GM18499 (cell line): ENCODE measurements around the gene PDLIM7.
"Not testable (repeated sequence)": the region's sequence is repeated elsewhere in the genome, so short reads cannot be mapped to it uniquely, and the experiment has no call there.

Experiments used
- ATAC-seq: cut with Tn5 transposase; IDR thresholded peaks from one replicate; pipeline ENCODE4 v1.9.1; 2021; ENCODE audit warnings: moderate number of reproducible peaks; ENCODE audit not compliant: insufficient read depth, unreplicated experiment

PDLIM7 gene

DNA sequence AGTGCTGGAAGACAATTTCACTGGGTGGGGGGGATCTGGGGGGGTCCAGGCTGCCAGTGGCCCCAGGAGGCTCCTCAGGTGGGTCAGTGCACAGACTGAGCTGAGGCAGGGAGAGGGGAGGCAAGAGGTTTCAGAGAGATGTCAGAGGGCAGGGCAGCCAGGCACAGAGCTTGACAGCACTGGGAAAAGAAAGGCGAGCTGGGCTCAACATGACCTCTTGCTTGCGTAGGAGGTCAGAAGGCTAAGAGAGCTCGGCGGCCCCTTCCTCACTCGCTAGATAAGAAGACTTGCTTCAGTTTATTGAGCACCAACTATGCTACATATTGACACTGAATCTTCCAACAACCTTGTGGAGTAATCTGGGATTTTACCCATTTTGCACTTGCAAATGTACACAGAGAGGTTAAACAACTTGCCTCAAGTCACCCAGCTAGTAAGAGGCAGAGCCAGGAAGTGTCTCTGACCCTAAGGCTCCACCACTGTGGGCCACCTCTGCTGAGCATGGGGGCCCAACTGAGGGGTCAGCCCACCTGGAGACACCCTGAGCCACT is 3.5 kb downstream of the PDLIM7 start:
- no peak for ATAC-seq

DNA sequence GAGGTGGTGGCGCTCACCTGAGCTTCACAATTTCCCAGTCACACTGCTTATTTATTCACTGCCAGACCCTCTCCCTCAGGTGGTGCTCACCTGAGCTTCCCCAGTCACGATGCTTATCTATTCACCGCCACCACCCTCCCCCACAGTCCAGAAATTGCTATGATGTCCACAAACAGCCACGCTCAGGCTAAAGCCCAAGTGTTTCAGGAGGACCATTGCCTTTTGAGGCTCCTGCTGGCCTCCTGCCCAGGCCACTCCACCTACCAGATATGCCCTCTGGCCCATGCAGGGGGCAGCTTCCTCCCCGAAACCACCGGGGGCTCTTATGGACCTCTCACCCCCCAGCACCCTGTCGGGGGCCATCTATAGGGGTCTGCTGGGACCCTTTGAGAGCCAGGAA is 4.6 kb downstream of the PDLIM7 start:
- no peak for ATAC-seq

DNA sequence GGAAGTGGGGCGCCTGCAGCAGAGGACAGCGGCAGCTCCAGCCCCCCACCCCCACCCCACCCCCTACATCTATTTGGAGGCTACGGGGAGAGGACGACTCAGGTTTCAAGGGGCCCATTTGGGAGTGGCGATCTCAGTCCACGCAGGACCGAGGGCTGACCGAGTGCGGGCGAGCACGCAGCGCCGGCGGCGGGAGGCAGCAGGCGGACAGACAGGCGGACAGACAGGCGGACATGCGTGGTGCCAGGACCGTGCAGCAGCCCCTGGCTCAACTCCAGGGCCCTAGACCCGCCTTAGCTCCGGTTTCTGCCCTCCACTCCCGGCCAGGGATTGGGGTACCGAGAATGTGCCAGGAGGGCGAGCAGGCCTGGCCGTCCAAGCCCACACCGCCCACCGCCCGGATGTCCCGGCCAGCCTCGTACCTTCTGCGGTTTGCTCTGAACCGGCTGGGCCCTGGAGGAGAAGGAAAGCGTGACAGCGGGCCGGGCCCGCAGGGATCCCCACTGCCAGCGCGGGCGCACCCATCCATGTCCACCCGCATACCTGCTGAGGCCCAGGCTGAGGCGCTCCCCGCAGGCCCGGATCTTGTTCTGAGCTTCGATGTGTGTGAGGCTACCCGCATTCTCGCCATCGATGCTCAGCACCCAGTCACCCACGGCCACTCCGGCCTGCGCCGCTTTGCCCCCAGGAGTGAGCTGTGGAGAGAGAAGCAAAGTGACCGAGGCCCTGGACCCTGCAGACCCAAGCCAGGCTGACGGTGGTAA is 5.2 kb downstream of the PDLIM7 start:
- ATAC-seq, result no peak

DNA sequence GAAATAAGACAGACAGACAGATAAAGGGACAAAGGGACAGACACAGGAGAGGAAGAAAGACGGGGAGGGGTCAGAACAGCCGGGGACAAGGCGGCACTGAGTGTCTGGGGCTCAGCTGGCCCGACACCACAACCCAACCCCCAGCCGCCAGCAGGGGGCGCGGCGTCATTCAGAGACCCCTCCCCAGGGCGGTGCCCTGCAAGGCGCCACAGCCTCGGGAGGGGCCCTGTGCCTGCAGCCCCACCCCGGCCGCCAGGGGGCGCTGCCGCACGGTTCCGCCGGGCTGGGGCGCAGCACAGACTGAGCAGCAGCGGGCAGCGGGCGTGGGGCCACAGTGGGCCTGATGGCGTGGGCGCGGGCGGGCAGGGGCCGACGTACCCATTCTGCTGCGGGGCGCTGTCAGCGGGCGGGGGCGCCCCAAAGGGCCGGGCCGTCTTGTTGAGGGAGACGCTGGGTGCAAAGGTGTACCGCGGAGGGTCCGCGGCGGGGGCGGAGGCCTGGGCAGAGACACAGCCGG is 5.9 kb downstream of the PDLIM7 start:
- no peak for ATAC-seq

DNA sequence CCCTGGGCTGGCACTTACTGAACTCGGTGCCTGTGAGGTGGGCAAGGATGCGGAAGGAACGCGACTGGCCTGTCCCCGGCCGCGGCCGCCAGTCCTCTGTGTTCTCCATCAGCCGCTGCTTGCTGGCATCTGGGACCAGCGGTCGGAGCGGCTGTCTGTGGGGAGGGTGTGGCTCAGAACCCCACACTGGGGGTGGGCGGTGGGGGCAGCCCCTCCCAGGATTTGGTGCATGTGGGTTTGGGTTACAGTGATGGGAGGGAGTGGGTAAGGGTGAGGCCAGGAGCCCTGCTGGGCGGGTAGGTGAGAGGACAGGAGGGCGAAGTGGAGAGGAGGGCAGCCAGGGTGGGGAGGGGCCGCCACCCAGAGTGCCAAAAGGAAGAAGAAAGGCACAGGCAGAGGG is 6.4 kb downstream of the PDLIM7 start:
- no peak for ATAC-seq

DNA sequence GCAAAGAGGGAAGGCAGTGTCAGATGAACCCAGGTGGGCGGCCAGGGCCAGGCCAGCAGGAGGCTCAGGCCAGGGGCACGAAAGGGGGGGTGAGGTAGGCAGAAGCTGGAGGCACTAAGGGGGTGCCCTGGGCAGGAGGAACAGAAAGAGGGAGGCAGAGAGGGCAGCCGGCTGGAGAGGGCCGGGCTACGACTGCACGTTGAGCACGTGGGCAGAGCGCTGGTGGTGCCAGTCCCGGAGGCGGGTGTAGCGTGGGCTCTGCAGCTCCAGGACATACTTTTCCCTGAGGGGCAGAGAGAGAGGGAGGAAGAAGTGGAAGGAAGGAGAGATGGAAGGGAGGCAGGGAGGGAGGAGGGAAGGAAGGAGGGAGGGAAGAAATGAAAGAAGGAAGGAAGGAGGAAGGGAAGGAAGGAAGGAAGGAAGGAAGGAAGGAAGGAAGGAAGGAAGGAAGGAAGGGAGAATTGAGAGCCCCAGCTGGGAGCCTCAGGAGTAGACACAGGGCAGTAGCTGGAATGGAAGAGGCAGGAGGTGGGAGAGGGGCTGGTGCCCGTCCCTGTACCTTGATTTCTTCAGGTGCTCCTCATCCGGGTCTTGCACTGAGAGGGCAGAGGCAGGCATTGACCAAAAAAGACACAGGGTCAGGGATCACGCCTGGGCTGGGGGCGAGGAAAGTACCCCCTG is 7.0 kb downstream of the PDLIM7 start:
- ATAC-seq, result no peak

DNA sequence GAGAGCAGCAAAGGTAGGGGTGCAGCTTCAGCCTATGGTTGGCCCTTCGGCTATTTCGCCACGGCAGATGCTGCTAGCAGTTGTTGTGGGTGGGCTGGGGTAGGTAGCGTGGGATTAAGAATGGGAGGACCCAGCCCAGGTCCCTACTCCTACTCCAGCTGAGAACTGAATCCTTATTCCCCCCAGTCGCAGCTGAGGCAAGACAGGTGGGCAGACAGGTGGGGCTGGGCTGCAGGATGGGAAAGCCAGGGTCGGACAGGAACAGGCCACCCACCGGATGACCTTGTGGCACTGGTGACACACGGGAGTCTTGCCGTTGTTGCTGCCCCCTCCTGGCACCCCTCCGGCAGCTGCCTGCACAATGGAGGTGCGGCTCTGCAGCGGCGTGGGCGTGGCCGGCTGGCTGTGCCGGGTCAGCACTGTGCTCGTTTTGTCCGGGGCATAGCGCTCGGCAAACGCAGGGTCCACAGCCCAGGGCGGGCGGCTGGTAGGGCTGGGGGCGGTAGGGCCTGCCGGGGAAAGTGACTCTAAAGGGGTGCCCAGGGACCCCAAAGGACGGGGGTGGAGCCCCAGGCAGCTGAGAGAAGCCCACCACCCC is 8.2 kb downstream of the PDLIM7 start:
- ATAC-seq, result no peak

DNA sequence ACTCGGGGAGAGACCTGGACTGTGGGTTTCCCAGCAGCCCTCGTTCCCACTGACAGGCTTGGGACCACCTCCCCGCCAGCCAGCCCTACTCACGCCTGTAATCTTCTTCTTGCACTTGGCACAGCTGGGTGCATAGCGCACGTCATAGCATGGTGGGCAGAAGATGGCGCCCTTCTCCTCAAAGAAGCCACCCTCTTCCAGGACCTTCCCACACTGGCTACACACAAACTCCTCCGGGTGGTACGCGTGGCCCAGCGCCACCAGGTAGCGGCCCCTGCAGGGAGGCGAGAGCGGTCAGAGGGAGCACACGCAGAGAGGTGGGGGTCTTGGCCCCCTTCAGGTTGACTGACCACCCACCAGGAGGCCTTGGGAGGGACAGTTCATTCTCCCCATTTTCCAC is 9.4 kb downstream of the PDLIM7 start:
- no peak for ATAC-seq

DNA sequence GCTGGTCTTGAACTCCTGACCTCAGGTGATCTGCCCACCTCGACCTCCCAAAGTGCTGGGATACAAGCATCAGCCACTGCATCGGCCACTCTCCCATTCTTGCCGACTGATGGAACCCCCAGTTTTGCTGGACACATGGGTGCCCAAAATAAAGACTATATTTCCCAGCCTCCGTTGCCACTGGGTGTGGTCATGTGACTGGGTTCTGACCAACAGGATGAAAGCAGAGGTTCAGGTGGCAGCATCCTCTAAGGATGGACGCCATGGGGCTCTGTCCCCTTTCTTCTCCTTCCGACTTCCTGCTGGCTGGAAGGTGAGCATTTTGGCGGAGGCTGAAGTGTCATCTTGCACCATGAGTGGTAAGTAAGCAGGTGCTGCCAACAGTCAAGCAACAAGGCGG is 10.3 kb downstream of the PDLIM7 start:
- ATAC-seq, result no peak

DNA sequence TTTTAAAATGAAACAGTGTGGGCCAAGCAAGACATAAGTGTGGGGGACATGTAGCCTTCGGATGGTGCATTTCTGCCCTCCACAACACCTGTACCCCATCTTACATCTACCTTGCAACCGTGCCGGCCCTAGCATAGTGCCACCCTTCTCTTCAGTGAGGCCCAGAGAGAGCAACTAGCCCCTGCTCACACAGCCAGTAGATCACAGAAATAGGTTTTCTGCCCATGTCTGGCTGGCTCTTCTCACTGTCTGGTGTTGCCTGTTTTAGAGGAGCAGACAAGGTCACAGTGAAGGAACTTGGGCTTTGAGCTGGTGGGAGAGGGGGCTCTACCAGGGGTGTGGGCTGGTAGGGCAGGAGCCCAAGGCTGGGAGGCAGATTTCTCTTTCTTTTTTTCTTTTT is 11.1 kb downstream of the PDLIM7 start:
- no peak for ATAC-seq

DNA sequence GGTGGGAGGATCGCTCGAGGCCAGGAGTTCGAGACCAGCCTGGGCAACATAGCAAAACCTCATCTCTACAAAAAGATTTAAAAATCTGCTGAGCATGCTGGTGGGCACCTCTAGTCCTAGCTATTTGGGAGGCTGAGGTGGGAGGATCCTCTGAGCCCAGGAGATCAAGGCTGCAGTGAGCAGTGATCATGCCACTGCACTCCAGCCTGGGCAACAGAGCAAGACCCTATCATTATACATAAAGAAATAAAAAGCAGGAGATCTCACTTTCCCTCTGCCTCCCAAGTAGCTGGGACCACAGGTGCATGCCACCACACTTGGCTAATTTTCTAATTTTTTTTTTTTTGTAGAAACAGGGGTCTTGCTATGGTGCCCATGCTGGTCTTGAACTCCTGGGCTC is 11.7 kb downstream of the PDLIM7 start:
- not testable (repeated sequence) for ATAC-seq

DNA sequence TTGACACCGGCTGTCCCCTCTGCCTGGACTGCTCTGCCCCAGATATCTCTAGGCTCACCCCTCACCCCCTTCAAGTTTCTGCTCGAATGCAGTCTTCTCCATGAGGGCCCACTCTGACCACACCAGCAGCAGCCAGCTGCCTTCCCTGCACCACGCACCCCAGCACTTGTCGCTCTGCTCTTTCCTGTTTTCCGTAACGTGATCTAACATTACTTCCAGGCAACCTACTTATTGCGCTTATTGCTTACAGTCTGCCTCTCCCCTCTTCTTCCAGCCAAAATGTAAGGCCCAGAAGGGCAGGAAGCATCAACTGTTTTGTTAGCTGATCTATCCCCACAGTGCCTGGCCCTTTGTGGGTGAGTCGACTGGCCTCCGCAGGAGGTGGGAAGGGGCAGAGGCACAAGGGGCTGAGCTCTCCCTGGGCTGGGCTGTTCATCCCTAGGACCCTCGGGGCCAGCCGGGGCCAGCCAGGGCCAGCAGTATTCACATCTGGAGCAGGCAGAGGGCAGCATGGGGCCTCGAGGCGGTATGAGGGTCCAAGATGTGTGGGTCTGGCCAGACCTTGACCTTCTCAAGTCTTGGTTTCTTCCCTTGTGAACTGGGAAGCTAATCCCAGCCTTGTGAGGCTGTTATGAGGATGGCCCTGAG is 12.4 kb downstream of the PDLIM7 start:
- ATAC-seq, result no peak

DNA sequence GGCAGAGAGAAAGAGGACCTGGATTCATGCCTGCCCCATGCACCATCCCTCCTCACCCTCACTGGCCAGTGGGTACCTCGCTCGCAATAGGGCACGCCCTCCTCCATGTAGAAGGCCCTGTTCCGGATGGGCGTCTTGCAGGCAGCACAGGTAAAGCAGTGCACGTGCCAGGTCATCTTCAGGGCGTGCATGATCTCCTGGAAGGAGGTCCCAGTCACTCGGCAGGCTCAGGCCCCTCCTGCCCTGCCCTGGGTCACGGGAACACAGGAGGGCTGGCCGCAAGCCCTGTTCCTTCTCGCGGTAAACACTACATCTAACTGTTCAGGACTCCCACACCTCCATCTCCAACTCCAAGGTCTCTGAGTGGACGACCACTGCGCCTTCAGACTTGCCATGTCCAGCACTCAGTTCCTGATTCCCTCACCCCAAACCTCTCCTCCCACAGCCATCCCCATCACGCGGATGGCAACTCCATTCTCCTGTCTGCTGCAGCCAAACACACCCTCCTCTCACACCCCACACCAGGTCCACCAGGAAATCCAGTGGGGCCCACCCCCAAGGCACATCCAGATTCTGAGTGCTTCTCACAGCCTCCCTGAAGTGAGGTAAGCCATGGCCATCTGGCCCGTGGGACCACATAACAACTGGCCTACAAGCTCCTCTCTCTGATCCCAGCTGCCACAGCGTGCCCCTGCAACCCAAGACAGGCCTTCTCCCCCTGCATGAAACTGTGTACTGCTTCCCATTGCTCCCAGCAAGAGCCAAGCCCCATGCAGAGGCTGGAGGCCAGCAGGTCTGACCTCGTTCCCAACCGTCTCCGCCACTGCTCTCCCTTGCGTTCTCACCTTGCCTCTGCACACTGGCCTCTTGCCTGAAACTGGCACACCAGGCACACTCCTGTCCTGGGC is 13.2 kb downstream of the PDLIM7 start:
- no peak for ATAC-seq

DNA sequence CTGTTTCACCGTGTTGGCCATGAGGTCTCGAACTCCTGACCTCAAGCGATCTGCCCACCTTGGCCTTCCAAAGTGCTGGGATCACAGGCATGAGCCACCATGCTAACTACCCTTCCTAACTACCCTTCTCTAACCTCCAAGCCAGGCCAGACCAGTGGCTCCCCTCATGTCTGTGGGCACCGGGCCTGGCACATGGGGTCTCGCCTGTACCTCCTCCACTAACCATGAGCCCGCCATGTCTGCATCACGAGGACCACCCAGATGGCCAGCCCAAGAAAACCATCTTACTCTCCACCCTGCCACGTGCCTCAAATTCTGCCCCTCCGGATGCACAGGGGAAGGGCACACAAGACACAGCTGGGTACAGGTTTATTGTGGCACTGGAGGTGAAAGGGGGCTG is 14.4 kb downstream of the PDLIM7 start:
- ATAC-seq, result no peak

DNA sequence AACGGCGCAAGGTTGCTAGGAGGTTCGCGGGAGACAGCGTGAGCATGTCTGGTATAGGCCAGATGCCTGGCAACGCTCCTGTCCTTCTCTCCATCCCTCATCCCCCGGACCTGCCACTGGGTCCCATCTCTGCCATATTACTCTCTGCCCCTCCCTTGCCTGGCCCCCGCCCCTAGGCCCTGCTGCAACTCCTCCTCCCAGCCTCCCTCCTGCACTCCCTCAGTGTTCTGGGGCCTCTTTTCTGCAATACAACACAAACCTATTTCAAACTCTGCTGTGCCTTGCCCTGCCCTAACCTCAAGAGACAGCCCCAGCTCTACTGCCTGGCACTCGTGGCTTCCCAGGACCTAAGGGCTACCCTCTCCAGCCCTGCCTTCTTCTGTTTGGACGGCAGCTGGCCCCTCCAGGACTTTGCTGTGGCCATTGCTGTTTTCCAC is 15.0 kb downstream of the PDLIM7 start:
- ATAC-seq, result no peak

DNA sequence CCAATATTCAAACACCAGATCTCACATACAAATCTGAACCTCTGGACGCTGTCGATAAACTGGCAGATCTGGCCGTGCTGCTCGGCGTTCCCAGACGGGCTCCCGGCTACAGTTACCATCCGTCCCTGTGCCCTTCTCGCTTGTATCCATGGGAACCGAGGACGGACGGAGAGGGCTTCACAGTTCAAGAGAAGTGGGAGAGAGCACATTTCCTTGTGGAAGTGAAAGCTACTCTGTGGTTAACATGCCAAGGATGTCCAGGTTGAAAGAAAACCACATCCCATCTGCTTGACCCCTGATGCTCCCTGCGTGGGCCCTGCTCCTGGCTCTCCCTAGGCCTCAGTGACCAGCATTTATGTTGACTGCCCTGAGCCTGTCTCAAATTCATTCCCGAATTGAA is 17.6 kb downstream of the PDLIM7 start:
- ATAC-seq, result no peak

DNA sequence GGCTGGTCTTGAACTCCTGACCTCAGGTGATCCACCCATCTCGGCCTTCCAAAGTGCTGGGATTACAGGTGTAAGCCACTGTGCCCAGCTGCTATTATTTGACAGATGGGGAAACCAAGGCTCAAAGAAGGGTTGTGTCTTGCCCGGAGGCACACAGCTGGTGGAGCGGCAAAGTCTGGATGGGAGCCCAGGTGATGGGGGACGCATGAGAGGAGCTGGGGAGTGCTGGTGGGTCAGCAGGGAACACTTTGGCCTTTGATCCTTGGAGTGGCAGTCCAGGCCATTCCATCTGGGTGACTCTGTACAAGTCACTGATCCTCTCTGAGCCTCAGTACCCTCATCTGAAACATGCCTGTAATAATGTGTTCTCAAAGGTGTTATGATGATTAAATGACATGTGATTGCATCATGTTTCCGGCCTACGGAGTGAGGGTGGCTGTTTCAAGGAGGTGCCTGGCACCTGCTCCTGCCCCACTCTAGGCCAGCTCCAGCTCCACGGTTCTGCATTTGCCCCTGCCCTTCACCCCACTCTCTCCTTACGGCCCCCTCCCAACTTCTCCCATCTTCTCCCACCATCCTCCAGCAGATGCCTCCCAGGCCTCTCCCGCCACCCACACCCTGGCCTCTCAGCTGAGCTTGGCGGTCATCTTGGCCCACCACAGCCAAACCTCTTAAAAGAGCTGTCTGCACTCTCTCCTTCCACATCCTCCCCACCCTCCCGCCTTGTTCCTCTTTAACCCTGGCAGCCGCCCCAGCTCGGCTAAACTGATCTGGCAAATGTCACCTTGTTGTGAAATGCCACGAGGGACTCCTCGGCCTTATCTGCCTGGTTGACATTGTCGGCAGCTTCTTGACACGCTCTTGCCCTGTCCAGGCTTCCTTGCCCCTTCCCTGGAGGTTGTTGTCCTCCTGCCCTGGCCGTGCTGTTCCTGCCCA is 18.4 kb downstream of the PDLIM7 start:
- ATAC-seq, result no peak

DNA sequence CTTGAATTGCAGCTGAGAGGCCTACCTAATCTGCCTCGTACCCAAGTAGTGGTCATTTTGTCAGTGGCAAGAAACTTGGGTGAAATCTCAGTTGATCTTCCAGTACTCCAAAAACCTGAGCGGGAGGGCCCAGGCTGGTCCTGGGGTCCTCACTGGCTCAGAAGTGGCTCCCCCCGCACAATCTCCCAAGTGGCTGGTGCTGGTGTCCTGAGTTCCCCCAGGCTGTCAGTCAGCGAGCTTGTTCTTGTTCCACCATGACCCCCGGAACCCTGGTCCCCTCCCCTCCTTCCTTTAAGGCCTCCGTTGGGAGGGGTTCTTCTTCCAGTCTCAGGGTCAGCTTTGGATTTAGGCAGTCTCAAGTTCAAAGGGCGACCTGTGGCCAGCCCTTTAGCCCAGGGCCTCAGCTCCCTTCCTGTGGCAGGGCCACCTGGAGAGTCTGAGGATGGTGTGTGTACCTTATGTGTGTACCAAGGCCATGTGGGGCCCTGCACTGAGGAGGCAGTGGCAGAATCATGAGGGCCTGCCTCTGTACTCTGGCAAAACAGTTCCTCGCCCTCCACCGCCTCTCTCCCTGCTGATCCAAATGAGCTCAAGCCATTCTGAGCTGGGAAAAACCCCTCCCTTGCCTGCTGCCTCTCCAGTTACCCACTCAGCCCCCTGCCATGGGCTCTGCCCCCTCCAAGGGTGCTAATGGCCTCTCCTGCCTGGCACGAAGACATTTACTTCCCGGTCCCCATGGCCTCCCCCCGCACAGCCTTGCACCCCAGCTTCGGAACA is 19.5 kb downstream of the PDLIM7 start:
- no peak for ATAC-seq
